Tibial nerve (tissue), 4 donors: ENCODE data around the gene TGFB2.

Experiments
- CTCF ChIP-seq, 5 experiments: fragments of 200-600 bp in 3 of 5; fragments of 450-650 bp in 2 of 5; sonication (generic) in 3 of 5; IDR thresholded peaks; one replicate each; pipeline ENCODE4 v1.5.1; 2016 to 2019; ENCODE audit warnings: antibody characterized with exemption in 5 of 5, mild to moderate bottlenecking in 3 of 5, moderate library complexity in 2 of 5
- EP300 ChIP-seq, 2 donors: sonication (generic); formaldehyde crosslinking; IDR thresholded peaks; one replicate each; pipeline ENCODE4 v1.6.1; 2017; ENCODE audit warnings: antibody characterized with exemption in 2 of 2, mild to moderate bottlenecking in 1 of 2
- POLR2A ChIP-seq, 2 donors: fragments of 450-650 bp; IDR thresholded peaks; one replicate each; pipeline ENCODE4 v1.6.1; 2017; ENCODE audit warnings: antibody characterized with exemption in 2 of 2, mild to moderate bottlenecking in 2 of 2, moderate library complexity in 2 of 2

- TF ChIP-seq CTCF (IDR thresholded peaks at IDR 0.05) = no peak
- no peak for TF ChIP-seq POLR2A (IDR thresholded peaks at IDR 0.05)
- TF ChIP-seq EP300 (IDR thresholded peaks at IDR 0.05) = no peak
Observed at GRCh38 chr1:218383681-218384080, 38.5 kb downstream of the TGFB2 start.
